Left ventricle myocardium inferior (tissue), 1 donor: ENCODE data around the gene HRAS. TPM values are rescaled to one million over a fixed set of nuclear protein-coding genes. Genes with fewer than 3 reads are reported as not detected.

ENCODE experiments used
- DNase-seq: peaks from one replicate; pipeline ENCODE4 v3.0.0-alpha.2; 2020
- H3K27ac ChIP-seq: fragments of 200-600 bp; replicated peaks from 2 replicates; pipeline ENCODE4 v1.8.0; 2021
- H3K27me3 ChIP-seq: fragments of 200-600 bp; 2 replicates; pipeline ENCODE4 v1.8.0; 2021; ENCODE audit warnings: low read depth
- H3K36me3 ChIP-seq: fragments of 200-600 bp; 2 replicates; pipeline ENCODE4 v1.8.0; 2021
- H3K4me1 ChIP-seq: fragments of 200-600 bp; 2 replicates; pipeline ENCODE4 v1.8.0; 2021
- H3K4me3 ChIP-seq: fragments of 200-600 bp; 2 replicates; pipeline ENCODE4 v1.8.0; 2021; ENCODE audit warnings: mild to moderate bottlenecking, moderate library complexity
- H3K9me3 ChIP-seq: fragments of 200-600 bp; replicated peaks from 2 replicates; pipeline ENCODE4 v1.8.0; 2021
- intact Hi-C: fragments of 100-400 bp; cut with micrococcal nuclease; formaldehyde crosslinking; loops from one replicate; pipeline ENCODE4 v1.11.0; 2022
- total RNA-seq: library from RNA; stranded (reverse); fragmentation: NEBNext Ultra II Directional; extraction: Animal tissue kit (Norgen Biotek cat#: 25700); gene quantifications from one replicate; pipeline ENCODE4 v1.2.1, GENCODE V29; 2021
- TF ChIP-seq, protein P1 (sequence below): fragments of 200-600 bp; IDR thresholded peaks from 2 replicates; pipeline ENCODE4 v1.8.0; 2021; ENCODE audit warnings: antibody characterized with exemption, mild to moderate bottlenecking, borderline replicate concordance
- donor health status: DM: no; HTN: yes; CAD: no; lungs with severe emphysema.

The HRAS gene
- total RNA-seq, 1 donor from 2014 or later, result 55.9 TPM

DNA sequence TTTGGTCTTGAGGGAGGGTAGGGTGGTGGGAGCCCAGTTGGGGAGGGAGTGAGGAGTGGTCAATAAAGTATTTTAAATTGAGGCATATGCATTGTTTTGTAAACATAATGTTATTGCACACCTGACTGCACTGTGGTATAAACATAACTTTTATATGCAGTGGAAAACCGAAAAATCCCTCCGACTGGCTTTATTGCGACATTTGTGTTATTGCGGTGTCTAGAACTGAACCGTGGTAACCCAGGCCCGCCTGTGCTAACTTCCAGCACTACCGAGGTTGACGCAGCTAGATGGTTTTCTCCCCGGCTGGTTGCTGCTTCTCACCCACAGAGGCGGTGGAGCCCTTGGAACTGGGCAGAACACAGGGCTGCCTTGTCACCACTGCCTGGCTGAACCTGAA is 20.8 kb downstream of the HRAS start:
- intact Hi-C loops, result no loop called here
- TF ChIP-seq, protein P1, sequence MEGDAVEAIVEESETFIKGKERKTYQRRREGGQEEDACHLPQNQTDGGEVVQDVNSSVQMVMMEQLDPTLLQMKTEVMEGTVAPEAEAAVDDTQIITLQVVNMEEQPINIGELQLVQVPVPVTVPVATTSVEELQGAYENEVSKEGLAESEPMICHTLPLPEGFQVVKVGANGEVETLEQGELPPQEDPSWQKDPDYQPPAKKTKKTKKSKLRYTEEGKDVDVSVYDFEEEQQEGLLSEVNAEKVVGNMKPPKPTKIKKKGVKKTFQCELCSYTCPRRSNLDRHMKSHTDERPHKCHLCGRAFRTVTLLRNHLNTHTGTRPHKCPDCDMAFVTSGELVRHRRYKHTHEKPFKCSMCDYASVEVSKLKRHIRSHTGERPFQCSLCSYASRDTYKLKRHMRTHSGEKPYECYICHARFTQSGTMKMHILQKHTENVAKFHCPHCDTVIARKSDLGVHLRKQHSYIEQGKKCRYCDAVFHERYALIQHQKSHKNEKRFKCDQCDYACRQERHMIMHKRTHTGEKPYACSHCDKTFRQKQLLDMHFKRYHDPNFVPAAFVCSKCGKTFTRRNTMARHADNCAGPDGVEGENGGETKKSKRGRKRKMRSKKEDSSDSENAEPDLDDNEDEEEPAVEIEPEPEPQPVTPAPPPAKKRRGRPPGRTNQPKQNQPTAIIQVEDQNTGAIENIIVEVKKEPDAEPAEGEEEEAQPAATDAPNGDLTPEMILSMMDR, result no peak
- H3K4me3 ChIP-seq, result no peak overlapping the region
- no peak overlapping the region for H3K27ac ChIP-seq
- peaks cover 34% of the 10 kb centered on the region for H3K36me3 ChIP-seq
- peaks cover 11% of the 10 kb centered on the region for H3K4me1 ChIP-seq
- DNase-seq, result no peak
- no peaks in the 10 kb centered on the region for H3K27me3 ChIP-seq
- H3K9me3 ChIP-seq, result peaks cover 9% of the 10 kb centered on the region

DNA sequence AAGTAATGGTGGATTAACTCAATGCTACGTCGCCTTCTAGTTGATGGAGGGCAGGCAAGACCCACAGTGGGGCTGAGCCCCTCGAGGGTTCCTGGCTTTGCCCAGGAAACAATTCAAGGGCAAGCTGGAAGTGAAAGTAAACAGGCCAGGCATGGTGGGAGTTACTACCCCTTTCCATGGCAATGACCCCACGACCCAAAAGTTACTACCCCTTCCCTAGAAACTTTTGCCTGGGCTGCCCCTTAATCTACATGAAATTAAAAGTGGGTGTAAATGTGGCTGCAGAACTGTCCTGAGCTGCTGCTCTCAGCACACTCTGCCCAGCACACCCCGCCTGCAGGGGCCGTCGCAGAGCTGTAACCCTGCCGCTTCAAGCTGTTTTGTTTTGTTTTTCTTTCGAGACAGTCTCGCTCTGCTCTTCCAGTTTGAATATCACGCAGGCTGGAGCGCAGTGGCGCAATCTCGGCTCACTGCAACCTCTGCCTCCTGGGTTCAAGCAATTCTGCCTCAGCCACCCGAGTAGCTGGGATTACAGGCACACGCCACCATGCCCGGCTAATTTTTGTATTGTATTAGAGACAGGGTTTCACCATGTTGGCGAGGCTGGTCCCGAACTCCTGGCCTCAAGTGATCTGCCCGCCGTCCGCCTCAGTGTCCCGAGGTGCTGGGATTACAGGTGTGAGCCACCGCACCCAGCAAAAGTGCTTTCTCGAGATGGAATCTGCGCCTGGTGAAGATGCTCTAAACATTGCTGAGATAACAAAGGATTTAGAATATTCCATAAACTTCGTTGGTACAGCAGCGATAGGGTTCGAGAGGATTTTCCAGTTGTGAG is 22.4 kb downstream of the HRAS start:
- Histone ChIP-seq H3K36me3 (peaks cover 49% of the 10 kb centered on the region), H3K4me3 (no peak overlapping the region), H3K4me1 (peaks cover 6% of the 10 kb centered on the region), H3K27ac (no peak overlapping the region), H3K27me3 (no peaks in the 10 kb centered on the region), H3K9me3 (peaks cover 9% of the 10 kb centered on the region)
- TF ChIP-seq, protein P1, result no peak
- no peak for DNase-seq
- intact Hi-C loops, result no loop called here

GRCh38 chr11:508956-509355 is 26.4 kb downstream of the HRAS start:
- TF ChIP-seq, protein P1, result no peak
- Histone ChIP-seq H3K9me3 (no peaks in the 10 kb centered on the region), H3K27ac (no peak overlapping the region), H3K4me3 (no peak overlapping the region), H3K4me1 (peaks cover 37% of the 10 kb centered on the region), H3K27me3 (no peaks in the 10 kb centered on the region), H3K36me3 (peaks cover 45% of the 10 kb centered on the region)
- intact Hi-C loops, result no loop called here
- no peak for DNase-seq

DNA sequence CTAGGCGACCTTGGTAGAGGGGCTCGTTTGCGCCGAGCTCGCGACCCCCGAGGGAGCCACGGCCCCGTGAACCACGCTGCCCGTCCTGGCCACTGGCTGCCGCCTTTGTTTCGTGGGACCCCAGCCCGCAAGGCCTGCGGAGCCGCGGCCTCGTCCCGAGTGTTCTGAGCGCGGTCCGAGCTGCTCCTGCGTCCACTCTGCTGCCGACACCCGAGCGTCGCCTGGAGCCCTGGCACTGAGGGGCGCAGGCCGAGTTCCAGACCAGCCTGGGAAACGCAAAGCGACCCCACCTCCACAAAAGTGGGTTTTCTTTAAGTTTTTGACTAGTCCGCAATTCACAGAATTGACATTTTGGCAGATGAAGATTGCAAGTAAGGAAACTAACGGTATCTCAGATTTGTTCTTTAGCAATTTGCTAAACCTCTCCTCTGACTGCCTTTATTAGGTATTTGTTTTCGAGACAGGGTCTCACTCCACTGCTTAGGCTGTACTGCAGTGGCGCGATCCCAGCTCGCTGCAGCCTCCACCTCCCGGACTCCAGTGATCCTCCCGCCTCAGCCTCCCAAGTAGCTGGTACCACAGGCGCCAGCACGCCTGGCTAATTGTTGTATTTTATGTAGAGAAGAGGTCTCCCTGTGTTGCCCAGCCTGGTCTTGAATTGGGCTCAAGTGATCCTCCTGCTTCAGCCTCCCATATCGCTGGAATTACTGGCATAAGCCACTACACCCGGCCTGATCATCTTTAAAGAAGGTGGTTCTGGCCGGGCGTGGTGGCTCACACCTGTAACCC is 27.5 kb downstream of the HRAS start:
- H3K4me1 ChIP-seq, result peaks cover 48% of the 10 kb centered on the region
- no peak for DNase-seq
- peaks cover 38% of the 10 kb centered on the region for H3K36me3 ChIP-seq
- no peaks in the 10 kb centered on the region for H3K27me3 ChIP-seq
- intact Hi-C loops, result no loop called here
- peak overlapping the region; percentile 86 for H3K4me3 ChIP-seq
- TF ChIP-seq, protein P1, result no peak
- H3K9me3 ChIP-seq, result no peaks in the 10 kb centered on the region
- peak overlapping the region; percentile 99 for H3K27ac ChIP-seq

DNA sequence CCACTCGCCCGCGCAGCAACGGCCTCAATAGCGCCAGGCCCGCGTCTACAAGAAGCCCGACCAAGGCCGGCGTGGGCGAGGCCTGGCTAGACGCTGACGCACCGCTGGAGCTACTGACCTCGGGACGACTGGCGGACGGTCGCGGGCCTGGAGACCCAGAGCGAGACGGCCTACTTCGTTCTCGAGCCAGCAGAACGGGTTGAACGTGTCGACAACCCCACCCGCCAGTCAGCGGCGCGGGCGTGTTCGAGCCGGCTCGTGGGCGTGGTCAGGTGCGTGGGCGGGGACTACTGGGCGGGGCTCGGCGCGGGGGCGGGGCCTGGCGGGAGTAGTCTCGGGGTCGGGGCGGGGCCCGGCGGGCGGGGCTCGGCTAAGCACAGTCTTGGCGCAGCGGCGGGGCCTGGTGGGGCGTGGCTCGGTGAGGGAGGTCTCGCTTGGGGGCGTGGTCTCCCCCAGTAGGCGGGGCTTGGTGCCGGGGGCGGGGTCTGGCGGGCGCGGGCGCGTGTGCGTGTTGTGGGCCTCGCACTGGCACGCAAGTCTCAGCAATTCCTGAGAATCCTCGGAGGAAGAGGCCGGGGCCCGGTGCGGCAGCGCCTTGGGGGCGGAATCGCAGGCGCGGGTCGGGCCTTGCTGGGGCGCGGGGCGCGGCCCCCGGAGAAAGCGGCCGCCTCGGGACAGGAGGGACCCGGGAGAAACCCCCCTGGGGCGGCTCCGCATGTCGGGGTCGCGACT is 28.2 kb downstream of the HRAS start, which contains the start of gene RNH1:
RNH1 (minus strand) TSS at position 248 of the 732 bp plus-strand sequence. CDS start 5,080 bp downstream, outside the sequence.
- TF ChIP-seq, protein P1, result no peak
- intact Hi-C loops, result no loop called here
- no peaks in the 10 kb centered on the region for H3K27me3 ChIP-seq
- peak within 1 kb of the TSS; percentile 86 for H3K4me3 ChIP-seq
- H3K27ac ChIP-seq, result peak within 1 kb of the TSS; percentile 99
- peak; percentile 99 for DNase-seq
- H3K9me3 ChIP-seq, result no peaks in the 10 kb centered on the region
- H3K36me3 ChIP-seq, result peaks cover 36% of the 10 kb centered on the region
- H3K4me1 ChIP-seq, result peaks cover 55% of the 10 kb centered on the region
